GM20000 (cell line): Measurements from ENCODE around the gene KCNJ12.
"Not testable (repeated sequence)": the region's sequence is repeated elsewhere in the genome, so short reads cannot be mapped to it uniquely, and the experiment has no call there.

Experiments used
- DNase-seq: peaks from one replicate; pipeline ENCODE4 v3.0.0; 2012; ENCODE audit warnings: low spot score
- TF ChIP-seq, protein P1 (sequence below): IDR thresholded peaks from 2 replicates; pipeline ENCODE4 v1.5.1; 2012; ENCODE audit warnings: mild to moderate bottlenecking, control low read depth; ENCODE audit errors: extremely low read depth, missing control alignments

Gene KCNJ12

DNA sequence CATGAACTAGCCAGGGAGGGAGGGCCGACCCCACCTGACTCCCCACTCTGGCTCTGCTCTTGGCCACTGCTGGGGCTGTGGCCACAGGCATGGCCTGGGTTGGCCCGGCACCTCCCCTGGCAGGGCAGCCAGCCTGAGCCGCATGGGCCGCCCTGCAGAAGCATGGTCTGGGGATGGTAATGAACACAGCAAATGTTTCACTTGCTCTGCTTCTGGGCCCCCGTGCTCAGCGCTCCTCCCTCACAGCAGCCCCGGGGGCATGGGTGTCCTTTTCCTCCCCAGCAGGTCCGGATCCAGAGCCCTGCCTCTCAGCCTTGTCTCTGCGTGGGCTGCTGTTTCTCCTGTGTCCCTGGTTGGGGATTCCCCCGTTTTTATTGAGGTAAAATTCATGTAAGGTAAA is 30.9 kb upstream of the KCNJ12 start:
- TF ChIP-seq, protein P1, sequence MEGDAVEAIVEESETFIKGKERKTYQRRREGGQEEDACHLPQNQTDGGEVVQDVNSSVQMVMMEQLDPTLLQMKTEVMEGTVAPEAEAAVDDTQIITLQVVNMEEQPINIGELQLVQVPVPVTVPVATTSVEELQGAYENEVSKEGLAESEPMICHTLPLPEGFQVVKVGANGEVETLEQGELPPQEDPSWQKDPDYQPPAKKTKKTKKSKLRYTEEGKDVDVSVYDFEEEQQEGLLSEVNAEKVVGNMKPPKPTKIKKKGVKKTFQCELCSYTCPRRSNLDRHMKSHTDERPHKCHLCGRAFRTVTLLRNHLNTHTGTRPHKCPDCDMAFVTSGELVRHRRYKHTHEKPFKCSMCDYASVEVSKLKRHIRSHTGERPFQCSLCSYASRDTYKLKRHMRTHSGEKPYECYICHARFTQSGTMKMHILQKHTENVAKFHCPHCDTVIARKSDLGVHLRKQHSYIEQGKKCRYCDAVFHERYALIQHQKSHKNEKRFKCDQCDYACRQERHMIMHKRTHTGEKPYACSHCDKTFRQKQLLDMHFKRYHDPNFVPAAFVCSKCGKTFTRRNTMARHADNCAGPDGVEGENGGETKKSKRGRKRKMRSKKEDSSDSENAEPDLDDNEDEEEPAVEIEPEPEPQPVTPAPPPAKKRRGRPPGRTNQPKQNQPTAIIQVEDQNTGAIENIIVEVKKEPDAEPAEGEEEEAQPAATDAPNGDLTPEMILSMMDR, result no peak
- no peak for DNase-seq

GRCh38 chr17:21346107-21346506 is 30.1 kb upstream of the KCNJ12 start:
- DNase-seq, result not testable (repeated sequence)

DNA sequence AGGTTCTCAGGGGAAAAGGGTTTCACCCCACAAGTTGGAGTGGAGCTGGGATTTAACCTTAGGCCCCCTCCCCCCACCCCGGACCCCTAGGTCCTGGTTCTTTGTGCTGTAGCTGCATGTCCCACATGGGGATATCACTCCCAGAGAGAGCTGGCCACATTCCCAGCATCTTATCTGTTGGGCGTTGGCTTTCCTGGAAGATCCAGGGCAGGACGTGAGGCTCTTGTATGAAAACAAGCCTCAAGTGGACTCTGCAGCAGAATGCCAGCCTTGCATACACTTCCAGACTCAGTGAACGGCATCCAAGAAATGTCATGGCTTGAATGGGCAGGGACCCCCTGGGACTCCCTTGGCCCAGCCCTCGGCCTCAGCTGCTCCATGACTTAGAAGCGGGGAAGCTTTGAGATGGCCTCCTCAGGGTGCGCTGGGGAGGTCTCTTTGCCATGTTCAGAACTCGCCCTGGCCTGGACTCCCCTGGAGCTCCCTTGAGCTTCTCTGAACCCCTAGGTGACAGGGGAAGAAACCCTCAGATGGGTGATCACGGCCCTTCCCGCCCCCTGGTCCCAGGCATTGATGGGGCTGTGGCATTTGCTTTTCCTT is 29.4 kb upstream of the KCNJ12 start:
- DNase-seq, result not testable (repeated sequence)

- DNase-seq, result not testable (repeated sequence)
These were observed 28.5 kb upstream of the KCNJ12 start for GRCh38 chr17:21347660-21348059.

GRCh38 chr17:21348081-21348925 is 27.9 kb upstream of the KCNJ12 start:
- DNase-seq, result not testable (repeated sequence)

- not testable (repeated sequence) for DNase-seq
These were observed 27.3 kb upstream of the KCNJ12 start for GRCh38 chr17:21348926-21349261.

DNA sequence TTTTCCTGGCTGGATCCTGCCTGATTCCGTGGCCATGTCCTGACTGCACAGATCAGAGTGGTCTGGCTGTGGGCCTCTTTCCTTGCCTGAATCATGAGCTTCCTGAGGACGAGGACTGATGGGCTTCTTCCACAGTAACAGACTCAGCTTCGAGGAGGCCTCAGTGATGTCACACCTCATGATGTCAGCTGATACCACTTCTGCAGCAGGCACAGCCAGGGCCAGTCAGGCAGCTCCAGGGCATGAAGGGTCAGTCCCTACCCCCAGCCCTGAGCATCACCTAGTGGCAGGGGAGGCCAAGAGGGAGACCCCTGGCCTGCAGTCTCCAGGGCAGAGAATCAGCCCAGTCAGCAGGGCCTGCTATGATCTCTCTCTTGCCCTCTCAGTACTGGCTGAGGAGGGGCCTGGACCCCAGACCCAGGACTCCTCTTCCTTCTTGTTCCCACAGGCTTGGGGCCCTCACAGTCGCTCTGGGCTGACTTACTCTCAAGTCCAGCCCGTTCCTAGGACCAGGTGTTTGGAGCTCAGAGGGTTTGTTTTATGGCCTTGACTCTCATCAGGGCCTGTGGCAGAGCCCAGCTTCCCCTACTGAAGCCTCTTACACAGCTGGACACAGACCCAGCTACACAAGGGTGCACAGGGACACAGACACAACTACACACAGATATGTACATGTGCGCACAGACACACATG is 26.7 kb upstream of the KCNJ12 start:
- DNase-seq, result not testable (repeated sequence)

DNA sequence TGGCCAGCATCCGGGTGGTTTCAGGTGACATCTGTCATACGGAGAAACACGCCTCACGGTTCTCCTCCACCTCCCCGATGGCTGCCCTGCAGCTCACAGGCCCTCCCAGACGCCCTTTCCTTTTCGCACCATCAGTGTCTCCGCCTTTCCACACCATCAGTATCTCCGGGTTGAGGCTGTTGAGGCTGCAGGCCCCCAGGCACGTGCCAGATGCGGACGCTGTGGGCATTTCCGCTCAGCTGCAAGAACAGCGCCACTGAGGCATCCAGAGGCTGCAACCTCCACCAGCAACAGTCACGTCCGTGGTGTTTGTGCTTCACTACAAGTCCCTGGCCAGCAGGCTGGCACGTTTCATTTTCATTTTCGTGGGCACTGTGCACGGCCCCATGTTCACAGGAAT is 25.7 kb upstream of the KCNJ12 start:
- not testable (repeated sequence) for DNase-seq

- no peak for DNase-seq
- TF ChIP-seq, protein P1, result no peak
These were observed 24.6 kb upstream of the KCNJ12 start for GRCh38 chr17:21351366-21352065.

- TF ChIP-seq, protein P1, result no peak
These were observed 23.8 kb upstream of the KCNJ12 start for GRCh38 chr17:21352221-21352980.

GRCh38 chr17:21352981-21353265 is 23.2 kb upstream of the KCNJ12 start:
- no peak for DNase-seq
- TF ChIP-seq, protein P1, result no peak

More at GRCh38 chr17:21352221-21352980, 23.8 kb upstream of the KCNJ12 start:
- DNase-seq, result no peak
